Fibroblast of the aortic adventitia (primary cell): Measurements from ENCODE around the gene CLRN1. TPM values are rescaled to one million over a fixed set of nuclear protein-coding genes. Genes with fewer than 3 reads are reported as not detected.

Experiments
- DNase-seq: peaks from one replicate; pipeline ENCODE4 v3.0.0-alpha.2; 2010; ENCODE audit warnings: low read depth
- H3K4me3 ChIP-seq: 2 replicates; pipeline ENCODE4 v1.5.1; 2011; ENCODE audit warnings: low read depth, mild to moderate bottlenecking, control low read depth, low read length, moderate library complexity
- CTCF ChIP-seq: IDR thresholded peaks from 2 replicates; pipeline ENCODE4 v1.5.1; 2011; ENCODE audit warnings: mild to moderate bottlenecking, low read length, control low read depth, inconsistent platforms; ENCODE audit not compliant: insufficient read depth
- total RNA-seq: library from RNA; depleted of rRNA; stranded (reverse); fragments of >200 nt; gene quantifications from 2 replicates; pipeline ENCODE4 v1.2.3, GENCODE V29; 2012; ENCODE audit warnings: low replicate concordance

CLRN1 gene
- total RNA-seq, 1 donor, result not detected

GRCh38 chr3:150876611-150877265, 95.8 kb downstream of the CLRN1 start:
- DNase-seq, result no peak
- no peak for TF ChIP-seq CTCF
- H3K4me3 ChIP-seq, result no peak overlapping the region

Other genes with a start within 250 kb of the CLRN1 start
- 16.9 and 22.5 TPM in 2 replicates for gene SIAH2, start 209.6 kb downstream of the CLRN1 start, total RNA-seq
- gene MINDY4B, start 67.3 kb downstream of the CLRN1 start, total RNA-seq, result not detected in 2 replicates
- 0.72 and 1.3 TPM in 2 replicates for gene MED12L, start 112.9 kb upstream of the CLRN1 start, total RNA-seq
- not detected in 2 replicates for gene GPR171, start 230.5 kb upstream of the CLRN1 start, total RNA-seq